PC-9 (cell line): ENCODE measurements around the gene GFM2. TPM values are rescaled to one million over a fixed set of nuclear protein-coding genes. Genes with fewer than 3 reads are reported as not detected.

Experiments
- BruUV-seq: library from RNA; stranded (reverse); fragments of 400-500 nt; replicated peaks from 2 replicates; lab custom pipeline; 2021; lab: Mats Ljungman, UMichigan
- CTCF ChIA-PET: fragments of 300-600 bp; sonication (Branson Sonifier 250); formaldehyde crosslinking; loops from one replicate; lab custom pipeline; 2022; ENCODE audit warnings: antibody characterized with exemption; lab: Charles Lee
- POLR2A ChIA-PET: fragments of 300-600 bp; sonication (Branson Sonifier 250); formaldehyde crosslinking; loops from one replicate; lab custom pipeline; 2022; ENCODE audit warnings: antibody characterized with exemption; ENCODE audit not compliant: unreplicated experiment; lab: Charles Lee
- DNase-seq, 2 experiments: peaks; one replicate each; pipeline versions ENCODE4 v3.0.0 to v3.0.0-alpha.2; 2015 to 2022; ENCODE audit warnings: mixed read lengths in 1 of 2
- H2AFZ ChIP-seq: fragments of 200-600 bp; sonication (generic); 2 replicates; pipeline ENCODE4 v1.8.1; 2017; ENCODE audit warnings: antibody characterized with exemption
- H3F3A ChIP-seq: fragments of 200-600 bp; sonication (generic); 2 replicates; pipeline ENCODE4 v1.8.1; 2017; ENCODE audit warnings: antibody characterized with exemption, mild to moderate bottlenecking, low read depth; ENCODE audit not compliant: insufficient read depth
- H3K27ac ChIP-seq: fragments of 200-600 bp; sonication (generic); 2 replicates; pipeline ENCODE4 v1.6.1; 2016; ENCODE audit warnings: mixed run types
- H3K27me3 ChIP-seq: fragments of 200-600 bp; sonication (generic); 2 replicates; pipeline ENCODE4 v1.6.1; 2016; ENCODE audit warnings: low read depth, mixed run types; ENCODE audit not compliant: insufficient read depth
- H3K36me3 ChIP-seq: fragments of 200-600 bp; sonication (generic); 2 replicates; pipeline ENCODE4 v1.6.1; 2016; ENCODE audit warnings: low read depth, mixed run types
- H3K4me1 ChIP-seq: fragments of 200-600 bp; sonication (generic); replicated peaks from 2 replicates; pipeline ENCODE4 v1.6.1; 2016; ENCODE audit warnings: mixed run types; ENCODE audit not compliant: insufficient read depth
- H3K4me2 ChIP-seq: fragments of 200-600 bp; sonication (generic); 2 replicates; pipeline ENCODE4 v1.6.1; 2017; ENCODE audit warnings: mixed run types
- H3K4me3 ChIP-seq: fragments of 200-600 bp; sonication (generic); 2 replicates; pipeline ENCODE4 v1.6.1; 2016; ENCODE audit warnings: mixed run types
- H3K79me2 ChIP-seq: fragments of 200-600 bp; sonication (generic); 2 replicates; pipeline ENCODE4 v1.6.1; 2017; ENCODE audit warnings: low read depth, mixed run types
- H3K9me2 ChIP-seq: fragments of 200-600 bp; sonication (generic); 2 replicates; pipeline ENCODE4 v1.8.1; 2017; ENCODE audit warnings: mild to moderate bottlenecking; ENCODE audit not compliant: insufficient read depth
- H3K9me3 ChIP-seq: fragments of 200-600 bp; sonication (generic); 2 replicates; pipeline ENCODE4 v1.8.1; 2016; ENCODE audit warnings: low read depth; ENCODE audit not compliant: insufficient read depth
- H4K20me1 ChIP-seq: fragments of 200-600 bp; sonication (generic); 2 replicates; pipeline ENCODE4 v1.8.1; 2017; ENCODE audit not compliant: insufficient read depth
- EZH2 ChIP-seq: fragments of 200-600 bp; sonication (generic); IDR thresholded peaks from 2 replicates; pipeline ENCODE4 v1.8.0; 2017; ENCODE audit warnings: antibody characterized with exemption, low read depth
- intact Hi-C: fragments of 100-400 bp; cut with micrococcal nuclease; formaldehyde crosslinking; loops from one replicate; pipeline ENCODE4 v1.10.0; 2022; ENCODE audit not compliant: unreplicated experiment
- total RNA-seq: library from RNA; stranded (reverse); gene quantifications from 2 replicates; pipeline ENCODE4 v1.2.3, GENCODE V29; 2021
- TF ChIP-seq, protein P1 (sequence below): fragments of 200-600 bp; sonication (generic); conservative IDR thresholded peaks from 2 replicates; pipeline ENCODE4 v1.6.1; 2017; ENCODE audit warnings: mixed run types, antibody characterized with exemption, mild to moderate bottlenecking, moderate library complexity

The GFM2 gene
- total RNA-seq, 1 experiment from 2014 or later, result 39.8 TPM

DNA sequence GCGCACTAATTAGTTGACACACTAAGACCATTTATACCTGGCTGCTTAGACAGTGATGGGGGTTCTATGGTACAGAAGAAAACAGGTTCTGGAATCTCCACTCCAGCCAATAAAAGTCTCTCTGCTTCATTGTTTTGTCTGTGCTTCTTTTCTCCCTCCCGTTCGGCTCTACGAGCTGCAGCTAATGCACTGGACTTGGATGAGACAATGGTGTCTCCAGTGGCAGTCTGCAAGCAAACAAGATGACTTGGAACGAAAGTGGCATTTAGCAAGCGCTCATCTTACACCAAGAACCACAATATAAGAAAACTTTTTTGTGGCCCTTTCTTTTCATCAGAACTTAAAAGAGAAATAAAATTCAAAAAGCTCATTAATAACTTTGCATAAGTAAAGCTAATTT, 30.2 kb downstream of the GFM2 start:
- H3K9me3 ChIP-seq, result no peaks in the 10 kb centered on the region
- no peaks in the 10 kb centered on the region for H3F3A ChIP-seq
- POLR2A ChIA-PET, result no interaction called here
- no peaks in the 10 kb centered on the region for H3K79me2 ChIP-seq
- TF ChIP-seq EZH2, result no peak
- TF ChIP-seq, protein P1, sequence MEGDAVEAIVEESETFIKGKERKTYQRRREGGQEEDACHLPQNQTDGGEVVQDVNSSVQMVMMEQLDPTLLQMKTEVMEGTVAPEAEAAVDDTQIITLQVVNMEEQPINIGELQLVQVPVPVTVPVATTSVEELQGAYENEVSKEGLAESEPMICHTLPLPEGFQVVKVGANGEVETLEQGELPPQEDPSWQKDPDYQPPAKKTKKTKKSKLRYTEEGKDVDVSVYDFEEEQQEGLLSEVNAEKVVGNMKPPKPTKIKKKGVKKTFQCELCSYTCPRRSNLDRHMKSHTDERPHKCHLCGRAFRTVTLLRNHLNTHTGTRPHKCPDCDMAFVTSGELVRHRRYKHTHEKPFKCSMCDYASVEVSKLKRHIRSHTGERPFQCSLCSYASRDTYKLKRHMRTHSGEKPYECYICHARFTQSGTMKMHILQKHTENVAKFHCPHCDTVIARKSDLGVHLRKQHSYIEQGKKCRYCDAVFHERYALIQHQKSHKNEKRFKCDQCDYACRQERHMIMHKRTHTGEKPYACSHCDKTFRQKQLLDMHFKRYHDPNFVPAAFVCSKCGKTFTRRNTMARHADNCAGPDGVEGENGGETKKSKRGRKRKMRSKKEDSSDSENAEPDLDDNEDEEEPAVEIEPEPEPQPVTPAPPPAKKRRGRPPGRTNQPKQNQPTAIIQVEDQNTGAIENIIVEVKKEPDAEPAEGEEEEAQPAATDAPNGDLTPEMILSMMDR, result no peak
- no peak overlapping the region for H3K4me3 ChIP-seq
- CTCF ChIA-PET, result no interaction called here
- intact Hi-C loops, result no loop called here
- no peaks in the 10 kb centered on the region for H3K4me1 ChIP-seq
- no peak overlapping the region for H2AFZ ChIP-seq
- no peaks in the 10 kb centered on the region for H3K9me2 ChIP-seq
- no peaks in the 10 kb centered on the region for H4K20me1 ChIP-seq
- no peaks in the 10 kb centered on the region for H3K27me3 ChIP-seq
- no peak overlapping the region for H3K4me2 ChIP-seq
- no peak overlapping the region for H3K27ac ChIP-seq
- BruUV-seq, result no TSS peak
- peaks cover 30% of the 10 kb centered on the region for H3K36me3 ChIP-seq
- no peak for DNase-seq

DNA sequence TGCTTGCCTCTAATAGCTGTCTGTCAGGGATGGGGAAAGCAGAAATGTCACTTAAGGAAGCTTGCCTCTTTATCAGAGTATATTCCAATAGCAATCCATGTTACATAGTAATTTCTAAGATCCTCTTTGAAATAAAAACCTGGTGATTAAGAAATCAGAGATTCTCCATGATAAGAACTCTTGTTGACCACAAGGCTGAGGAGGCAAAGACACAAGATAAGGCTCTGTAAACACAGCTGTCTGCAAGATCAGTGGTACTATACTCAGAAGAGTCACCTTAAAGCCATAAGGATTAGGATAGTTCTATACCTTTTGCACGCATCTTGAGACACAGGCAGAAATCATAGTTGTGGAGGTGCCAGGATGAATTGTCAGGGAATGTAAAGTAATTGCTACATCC, 41.6 kb downstream of the GFM2 start:
- no peaks in the 10 kb centered on the region for H4K20me1 ChIP-seq
- H3K9me2 ChIP-seq, result no peaks in the 10 kb centered on the region
- H3K9me3 ChIP-seq, result no peaks in the 10 kb centered on the region
- ChIA-PET CTCF (no interaction called here), POLR2A (no interaction called here)
- H3F3A ChIP-seq, result 0 out of 2 replicates have a peak, but pooled peaks cover 8% of the 10 kb centered on the region
- no peaks in the 10 kb centered on the region for H3K79me2 ChIP-seq
- H3K4me2 ChIP-seq, result no peak overlapping the region
- H3K27me3 ChIP-seq, result no peaks in the 10 kb centered on the region
- no peak overlapping the region for H3K27ac ChIP-seq
- no peak for DNase-seq
- no peak overlapping the region for H3K4me3 ChIP-seq
- no TSS peak for BruUV-seq
- TF ChIP-seq EZH2, result no peak
- TF ChIP-seq, protein P1, result no peak
- no peaks in the 10 kb centered on the region for H3K4me1 ChIP-seq
- H3K36me3 ChIP-seq, result peaks cover 52% of the 10 kb centered on the region
- H2AFZ ChIP-seq, result no peak overlapping the region
- intact Hi-C loops, result no loop called here

DNA sequence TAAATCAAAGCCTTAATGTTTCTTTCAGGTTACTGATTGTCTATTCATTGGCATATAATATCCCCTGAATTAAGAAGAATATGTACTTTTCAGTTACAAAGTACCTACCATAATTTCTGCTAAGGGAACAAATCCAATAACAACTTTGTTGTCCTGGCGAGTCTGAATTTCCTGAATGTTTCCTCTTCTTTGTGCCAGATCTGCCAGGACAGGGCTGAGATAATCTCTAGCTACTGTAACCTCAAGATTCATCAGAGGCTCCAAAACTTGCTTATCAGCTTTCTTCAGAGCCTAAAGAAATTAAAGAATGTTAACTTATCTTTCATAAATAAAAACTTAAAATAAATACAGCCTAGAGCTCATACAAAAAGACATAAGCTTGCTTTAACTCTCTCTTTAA, 44.6 kb downstream of the GFM2 start:
- no peak for TF ChIP-seq EZH2
- TF ChIP-seq, protein P1, result no peak
- no peak overlapping the region for H3K4me3 ChIP-seq

More for the DNA sequence above, 44.6 kb downstream of the GFM2 start:
- ChIA-PET POLR2A (no interaction called here), CTCF (no interaction called here)
- Histone ChIP-seq H3K9me3 (no peaks in the 10 kb centered on the region), H3K4me1 (no peaks in the 10 kb centered on the region), H3F3A (0 out of 2 replicates have a peak, but pooled peaks cover 8% of the 10 kb centered on the region), H3K36me3 (peaks cover 59% of the 10 kb centered on the region), H3K27ac (0 out of 2 replicates have a peak overlapping the region, but pooled peaks have one; percentile 6), H4K20me1 (no peaks in the 10 kb centered on the region), H2AFZ (no peak overlapping the region), H3K27me3 (no peaks in the 10 kb centered on the region), H3K4me2 (no peak overlapping the region), H3K9me2 (no peaks in the 10 kb centered on the region), H3K79me2 (no peaks in the 10 kb centered on the region)
- intact Hi-C loops, result no loop called here
- DNase-seq, result no peak
- BruUV-seq, result no TSS peak
